T-helper 22 cell (primary cell): Measurements from ENCODE around the gene WNK2.
"Not testable (repeated sequence)": the region's sequence is repeated elsewhere in the genome, so short reads cannot be mapped to it uniquely, and the experiment has no call there.

Experiments used
- DNase-seq: peaks from one replicate; pipeline ENCODE4 v3.0.0-alpha.2; 2020; ENCODE audit warnings: low read depth

The WNK2 gene

GRCh38 chr9:93308158-93308602, 124.2 kb downstream of the WNK2 start:
- no peak for DNase-seq

DNA sequence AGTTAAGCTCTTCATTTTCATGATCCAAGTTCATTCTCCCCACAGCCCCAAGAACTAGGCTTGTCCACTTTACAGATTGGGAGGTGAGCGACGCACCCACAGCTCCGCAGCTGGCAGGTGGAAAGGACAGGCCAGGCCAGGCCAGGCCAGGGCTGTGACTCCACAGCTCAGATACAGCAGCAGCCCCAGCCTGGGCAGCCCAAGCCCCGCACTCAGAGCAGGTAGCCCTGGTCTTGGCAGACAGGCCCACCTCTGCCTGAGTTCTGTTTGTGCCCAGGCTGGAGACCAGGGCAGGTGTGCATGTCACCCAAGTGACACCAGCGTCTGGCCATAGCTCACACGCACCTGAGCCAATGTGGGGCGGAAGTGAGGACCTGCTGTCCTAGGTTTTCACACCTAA, 124.7 kb downstream of the WNK2 start:
- no peak for DNase-seq

GRCh38 chr9:93309889-93310425, 126.0 kb downstream of the WNK2 start:
- DNase-seq: no peak

DNA sequence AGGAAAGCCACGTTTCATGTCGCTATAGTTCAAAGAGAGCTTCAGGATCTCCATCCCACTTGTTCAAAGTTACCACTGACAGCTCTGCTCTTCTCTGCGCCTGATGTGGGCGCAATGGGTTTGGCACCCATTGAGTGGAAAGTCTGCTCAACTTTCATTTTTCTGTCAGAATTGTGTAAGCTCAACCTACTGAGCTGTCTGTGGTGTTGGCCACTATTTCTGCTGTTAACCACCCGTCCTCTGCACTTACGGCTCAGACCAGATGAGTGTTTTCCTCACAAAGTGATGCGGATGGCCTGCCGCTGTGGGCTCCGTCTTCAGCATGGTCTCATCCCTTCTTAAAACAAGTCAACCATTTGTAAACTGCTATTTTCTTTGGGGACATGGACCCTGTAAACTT, 131.2 kb downstream of the WNK2 start:
- no peak for DNase-seq

DNA sequence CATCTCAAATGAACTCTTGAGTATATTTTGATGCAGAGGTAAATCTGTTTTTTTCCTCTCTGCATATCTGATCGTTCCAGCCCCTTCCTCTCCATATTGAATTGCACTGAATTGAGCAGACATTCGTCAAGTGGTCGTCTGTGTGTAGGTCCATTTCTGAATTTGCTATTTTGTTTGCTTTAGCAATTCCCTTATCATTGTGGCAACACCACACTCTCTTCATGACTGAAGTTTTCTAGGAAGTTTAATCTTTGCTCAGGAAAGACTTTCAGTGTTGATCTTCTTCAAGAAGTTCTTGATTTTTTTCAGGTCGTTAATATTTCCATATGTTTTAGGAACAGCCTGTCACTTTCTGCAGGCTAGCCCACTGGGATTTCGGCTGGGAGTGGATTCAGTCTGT, 132.0 kb downstream of the WNK2 start:
- DNase-seq: no peak

DNA sequence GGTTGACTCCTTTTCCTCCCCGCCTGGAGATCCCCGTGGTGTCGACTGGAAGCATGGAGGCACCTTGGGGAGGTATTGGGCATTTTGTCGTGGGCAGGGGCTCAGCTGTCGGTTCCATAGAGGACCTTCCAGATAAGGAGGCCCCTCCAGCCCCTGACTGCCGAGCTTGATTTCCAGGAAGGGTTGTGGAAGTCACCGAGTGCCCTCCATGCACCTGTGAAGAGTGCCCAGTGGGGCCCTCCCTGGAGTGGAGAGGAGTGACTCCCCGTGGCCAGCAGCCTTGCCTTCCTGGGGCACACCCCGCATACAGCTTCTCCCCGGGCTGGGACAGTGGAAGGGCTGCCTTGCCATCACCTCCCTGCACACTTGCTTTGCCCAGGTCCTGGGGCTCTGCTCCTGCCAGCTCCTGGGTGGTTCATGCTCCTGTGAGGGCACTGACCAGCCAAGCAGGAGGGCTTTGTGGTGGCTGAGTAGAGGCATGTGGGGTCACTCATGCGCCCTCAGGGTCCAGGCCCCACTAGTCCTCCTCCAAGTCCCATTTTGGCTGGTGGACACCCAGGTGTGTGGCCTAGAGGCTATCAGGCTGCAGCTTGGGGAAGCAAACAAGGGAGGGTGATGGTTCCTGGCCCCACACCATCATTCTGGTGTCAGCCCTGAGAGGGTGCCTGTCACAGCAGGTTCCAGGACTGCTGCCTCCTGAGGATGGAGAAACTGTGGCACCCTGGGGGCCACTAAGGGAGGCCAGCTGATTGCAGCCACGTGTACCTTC, 133.0 kb downstream of the WNK2 start:
- DNase-seq: no peak

GRCh38 chr9:93317495-93318094, 133.7 kb downstream of the WNK2 start:
- no peak for DNase-seq

DNA sequence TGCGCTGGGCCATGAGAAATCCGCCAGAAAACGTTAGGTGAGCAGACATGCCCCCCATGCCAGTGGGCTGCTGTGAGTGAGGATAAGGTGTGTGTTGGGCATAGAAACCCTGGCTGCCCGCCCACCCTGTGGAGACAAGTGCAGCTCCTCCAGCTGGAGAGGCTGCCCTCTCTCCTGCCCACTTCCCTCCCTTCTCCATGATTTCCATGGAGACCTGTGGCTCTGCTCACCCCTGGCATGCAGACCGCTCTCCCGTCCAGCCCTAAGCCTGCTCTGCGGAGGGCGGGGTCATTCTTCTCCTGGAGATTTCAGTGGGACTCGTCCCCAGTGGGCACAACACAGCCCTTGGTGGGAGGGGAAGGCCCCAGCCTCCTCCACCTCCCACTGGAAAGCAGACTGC, 134.5 kb downstream of the WNK2 start:
- no peak for DNase-seq

- no peak for DNase-seq
Measured at GRCh38 chr9:93319301-93319991, 135.5 kb downstream of the WNK2 start.

DNA sequence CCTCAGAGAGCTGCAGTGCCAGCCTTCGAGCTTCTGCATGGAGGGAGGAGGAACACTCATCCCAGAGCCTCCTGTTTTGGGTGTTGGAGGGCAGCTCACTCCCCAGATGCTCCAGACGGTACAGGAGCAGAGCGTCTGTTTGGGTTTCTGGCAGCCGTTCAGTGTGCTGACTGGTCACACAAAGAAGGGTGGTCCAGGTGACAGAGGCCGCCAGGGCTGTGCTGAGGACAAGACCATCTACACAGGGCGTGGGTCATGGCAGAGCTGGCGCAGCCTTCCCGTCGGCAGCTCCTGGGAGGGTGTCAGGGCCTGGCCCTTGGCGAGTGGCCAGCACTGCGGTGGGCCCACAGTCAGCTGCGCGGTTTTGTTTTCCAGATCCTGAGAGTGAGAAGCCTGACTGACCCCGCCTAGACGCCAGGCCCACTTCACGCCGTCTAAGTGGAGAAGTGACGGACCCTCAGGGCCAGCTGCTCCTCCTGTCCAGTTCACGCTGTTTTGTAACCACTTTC, 136.1 kb downstream of the WNK2 start:
- DNase-seq: no peak

GRCh38 chr9:93320591-93321219, 136.8 kb downstream of the WNK2 start:
- no peak for DNase-seq

DNA sequence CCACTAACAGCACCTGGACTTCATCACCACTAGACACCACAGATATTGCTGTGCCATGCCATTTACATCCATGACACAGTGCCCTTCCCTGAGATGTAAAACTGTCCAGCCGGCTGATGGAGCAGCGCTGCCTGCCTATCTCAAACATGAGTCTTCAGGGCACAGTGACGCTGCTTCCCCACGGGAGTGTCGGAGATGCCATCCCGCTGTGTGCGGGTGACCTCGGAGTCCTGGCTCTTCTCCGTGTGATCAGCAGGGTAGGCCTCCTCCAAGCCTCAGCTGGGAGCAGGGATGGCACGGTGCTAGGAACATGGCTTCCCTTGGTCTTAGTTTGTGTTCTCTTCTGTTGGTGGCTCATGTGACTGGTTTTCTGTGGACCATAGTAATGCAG, 137.3 kb downstream of the WNK2 start:
- no peak for DNase-seq

DNA sequence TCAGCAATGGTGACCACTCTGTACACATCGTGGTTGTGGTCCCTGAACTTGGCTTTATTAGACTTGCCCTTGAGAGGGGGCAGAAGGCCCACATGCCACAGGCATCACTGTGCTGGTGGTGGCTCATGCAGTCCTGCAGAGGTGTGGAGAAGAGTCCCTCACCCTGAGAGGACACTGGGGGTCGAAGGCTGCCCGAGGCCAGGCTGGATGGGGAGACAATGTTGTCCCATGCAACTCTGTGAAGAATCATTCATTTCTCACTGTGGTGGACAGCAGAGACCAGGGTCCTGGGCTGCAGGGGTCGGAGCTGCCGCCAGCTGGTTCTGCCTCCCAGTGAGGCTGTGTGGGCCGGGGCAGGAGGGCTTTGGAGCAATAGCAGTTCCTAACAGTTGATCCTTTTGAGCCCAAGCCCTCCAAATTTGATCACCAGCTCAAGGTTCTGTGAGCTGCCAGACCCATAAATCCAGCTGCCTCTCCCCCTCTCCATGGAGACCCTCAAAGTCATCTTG, 139.6 kb downstream of the WNK2 start:
- not testable (repeated sequence) for DNase-seq

- no peak for DNase-seq
Measured at GRCh38 chr9:93324191-93324834, 140.4 kb downstream of the WNK2 start.

- DNase-seq: no peak
Measured at GRCh38 chr9:93325307-93326035, 141.5 kb downstream of the WNK2 start.

DNA sequence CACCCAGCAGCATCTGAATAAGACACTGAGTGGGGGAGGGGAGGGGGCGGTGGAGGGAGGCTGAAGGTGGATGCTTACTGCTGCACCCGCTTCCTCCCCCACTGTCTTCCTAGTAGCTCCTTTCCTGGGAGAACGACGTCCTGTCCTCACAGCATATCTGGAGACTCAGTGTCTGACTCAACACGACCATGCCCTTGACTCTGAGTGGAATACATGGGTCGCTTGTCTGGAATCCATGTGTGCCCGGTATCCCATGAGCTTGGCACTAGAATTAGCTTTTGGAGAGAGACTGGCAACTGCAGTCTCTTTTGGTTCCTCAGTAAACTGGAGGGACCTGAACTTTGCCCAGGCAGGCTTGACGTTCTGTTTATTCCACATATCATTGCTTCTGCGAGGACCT, 142.1 kb downstream of the WNK2 start:
- DNase-seq: no peak

GRCh38 chr9:93326654-93327053, 142.7 kb downstream of the WNK2 start:
- DNase-seq: no peak

GRCh38 chr9:93329629-93330280, 145.8 kb downstream of the WNK2 start:
- DNase-seq: no peak

GRCh38 chr9:93332317-93332716, 148.4 kb downstream of the WNK2 start:
- no peak for DNase-seq

DNA sequence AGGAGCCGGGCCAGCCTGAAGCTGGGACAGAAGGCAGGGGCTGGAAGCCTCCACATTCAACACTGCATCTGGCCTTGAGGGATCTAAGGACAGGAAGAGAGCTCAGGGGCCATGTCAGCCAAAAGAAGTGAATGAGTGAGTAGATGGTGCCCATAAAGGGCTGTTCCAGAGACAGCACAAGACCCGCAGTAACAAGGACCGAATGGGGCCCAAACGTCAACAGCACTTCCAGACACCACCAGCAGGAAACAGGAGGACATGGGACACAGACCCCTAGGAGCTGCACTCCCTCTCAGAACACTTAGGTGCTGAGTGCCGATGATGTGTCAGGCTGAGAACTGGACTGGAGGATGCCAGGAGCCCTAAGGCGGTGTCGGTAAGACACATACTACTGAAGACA, 152.8 kb downstream of the WNK2 start:
- no peak for DNase-seq
